ENCODE results near the gene CHST12.

GRCh38 chr7:2362385-2363088, 40.9 kb upstream of the CHST12 start:
- TF ChIP-seq, protein P1, sequence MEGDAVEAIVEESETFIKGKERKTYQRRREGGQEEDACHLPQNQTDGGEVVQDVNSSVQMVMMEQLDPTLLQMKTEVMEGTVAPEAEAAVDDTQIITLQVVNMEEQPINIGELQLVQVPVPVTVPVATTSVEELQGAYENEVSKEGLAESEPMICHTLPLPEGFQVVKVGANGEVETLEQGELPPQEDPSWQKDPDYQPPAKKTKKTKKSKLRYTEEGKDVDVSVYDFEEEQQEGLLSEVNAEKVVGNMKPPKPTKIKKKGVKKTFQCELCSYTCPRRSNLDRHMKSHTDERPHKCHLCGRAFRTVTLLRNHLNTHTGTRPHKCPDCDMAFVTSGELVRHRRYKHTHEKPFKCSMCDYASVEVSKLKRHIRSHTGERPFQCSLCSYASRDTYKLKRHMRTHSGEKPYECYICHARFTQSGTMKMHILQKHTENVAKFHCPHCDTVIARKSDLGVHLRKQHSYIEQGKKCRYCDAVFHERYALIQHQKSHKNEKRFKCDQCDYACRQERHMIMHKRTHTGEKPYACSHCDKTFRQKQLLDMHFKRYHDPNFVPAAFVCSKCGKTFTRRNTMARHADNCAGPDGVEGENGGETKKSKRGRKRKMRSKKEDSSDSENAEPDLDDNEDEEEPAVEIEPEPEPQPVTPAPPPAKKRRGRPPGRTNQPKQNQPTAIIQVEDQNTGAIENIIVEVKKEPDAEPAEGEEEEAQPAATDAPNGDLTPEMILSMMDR (conservative IDR thresholded peaks at IDR 0.05; ENCODE audit: low read depth, low read length): no peak
- TF ChIP-seq RFX5 (IDR thresholded peaks at IDR 0.05; ENCODE audit: low read depth, low read length) (no peak), POLR2A (IDR thresholded peaks at IDR 0.05; ENCODE audit: low read depth, low read length) (no peak), RAD21 (IDR thresholded peaks at IDR 0.05; ENCODE audit: low read length) (no peak), SMC3 (IDR thresholded peaks at IDR 0.05; ENCODE audit: low read depth, low read length) (no peak)

Data from IMR-90 (cell line).